Neutrophil (primary cell): ENCODE measurements around the gene BTBD3.

Experiments
- H3K27ac ChIP-seq: fragments of 200-600 bp; sonication (generic); 2 replicates; pipeline ENCODE4 v1.5.1; 2016; ENCODE audit warnings: mild to moderate bottlenecking, moderate library complexity
- H3K27me3 ChIP-seq: fragments of 200-600 bp; sonication (generic); 2 replicates; pipeline ENCODE4 v1.6.0; 2016; ENCODE audit warnings: mild to moderate bottlenecking
- H3K36me3 ChIP-seq: fragments of 200-600 bp; sonication (generic); 2 replicates; pipeline ENCODE4 v1.5.1; 2017
- H3K4me1 ChIP-seq, 2 experiments: fragments of 200-600 bp in 1 of 2; sonication (generic) in 1 of 2; 1 replicate in 1 of 2; 2 replicates in 1 of 2; pipeline versions ENCODE4 v1.5.1 to v1.6.1; 2013 to 2016; ENCODE audit warnings: low read depth in 1 of 2, low read length in 1 of 2, mild to moderate bottlenecking in 1 of 2, moderate library complexity in 1 of 2; ENCODE audit not compliant: control insufficient read depth in 1 of 2, insufficient read depth in 1 of 2
- H3K4me3 ChIP-seq, 2 experiments: fragments of 200-600 bp in 1 of 2; sonication (generic) in 1 of 2; 1 replicate in 1 of 2; 2 replicates in 1 of 2; pipeline ENCODE4 v1.5.1; 2013 to 2016; ENCODE audit warnings: low read depth in 1 of 2, low read length in 1 of 2, mild to moderate bottlenecking in 1 of 2, moderate library complexity in 1 of 2
- H3K9me3 ChIP-seq: fragments of 200-600 bp; sonication (generic); 2 replicates; pipeline ENCODE4 v1.5.1; 2016
- TF ChIP-seq, protein P1 (sequence below): fragments of 200-600 bp; sonication (generic); IDR thresholded peaks from 2 replicates; pipeline ENCODE4 v1.5.1; 2016; ENCODE audit warnings: antibody characterized with exemption

BTBD3 gene

GRCh38 chr20:11918981-11919380, 1.3 kb downstream of the BTBD3 start:
- peaks cover 15% of the 10 kb centered on the region for H3K36me3 ChIP-seq
- TF ChIP-seq, protein P1, sequence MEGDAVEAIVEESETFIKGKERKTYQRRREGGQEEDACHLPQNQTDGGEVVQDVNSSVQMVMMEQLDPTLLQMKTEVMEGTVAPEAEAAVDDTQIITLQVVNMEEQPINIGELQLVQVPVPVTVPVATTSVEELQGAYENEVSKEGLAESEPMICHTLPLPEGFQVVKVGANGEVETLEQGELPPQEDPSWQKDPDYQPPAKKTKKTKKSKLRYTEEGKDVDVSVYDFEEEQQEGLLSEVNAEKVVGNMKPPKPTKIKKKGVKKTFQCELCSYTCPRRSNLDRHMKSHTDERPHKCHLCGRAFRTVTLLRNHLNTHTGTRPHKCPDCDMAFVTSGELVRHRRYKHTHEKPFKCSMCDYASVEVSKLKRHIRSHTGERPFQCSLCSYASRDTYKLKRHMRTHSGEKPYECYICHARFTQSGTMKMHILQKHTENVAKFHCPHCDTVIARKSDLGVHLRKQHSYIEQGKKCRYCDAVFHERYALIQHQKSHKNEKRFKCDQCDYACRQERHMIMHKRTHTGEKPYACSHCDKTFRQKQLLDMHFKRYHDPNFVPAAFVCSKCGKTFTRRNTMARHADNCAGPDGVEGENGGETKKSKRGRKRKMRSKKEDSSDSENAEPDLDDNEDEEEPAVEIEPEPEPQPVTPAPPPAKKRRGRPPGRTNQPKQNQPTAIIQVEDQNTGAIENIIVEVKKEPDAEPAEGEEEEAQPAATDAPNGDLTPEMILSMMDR: no peak
- H3K9me3 ChIP-seq: no peaks in the 10 kb centered on the region
- peaks cover 19 to 30% of the 10 kb centered on the region in 2 experiments for H3K4me1 ChIP-seq
- H3K27ac ChIP-seq: no peak overlapping the region
- H3K27me3 ChIP-seq: no peaks in the 10 kb centered on the region
- H3K4me3 ChIP-seq: no peak overlapping the region

- H3K27ac ChIP-seq: no peak overlapping the region
- TF ChIP-seq, protein P1: no peak
- no peaks in the 10 kb centered on the region for H3K27me3 ChIP-seq
- peaks cover 19 to 30% of the 10 kb centered on the region in 2 experiments for H3K4me1 ChIP-seq
- no peaks in the 10 kb centered on the region for H3K9me3 ChIP-seq
- H3K36me3 ChIP-seq: peaks cover 15% of the 10 kb centered on the region
- H3K4me3 ChIP-seq: no peak overlapping the region
Observed at GRCh38 chr20:11919581-11919980, 1.9 kb downstream of the BTBD3 start.

GRCh38 chr20:11920083-11920482, 2.4 kb downstream of the BTBD3 start:
- H3K9me3 ChIP-seq: no peaks in the 10 kb centered on the region
- H3K4me3 ChIP-seq: no peak overlapping the region
- H3K27me3 ChIP-seq: no peaks in the 10 kb centered on the region
- TF ChIP-seq, protein P1: no peak
- H3K36me3 ChIP-seq: peaks cover 17% of the 10 kb centered on the region
- no peak overlapping the region for H3K27ac ChIP-seq
- H3K4me1 ChIP-seq: peaks cover 19 to 30% of the 10 kb centered on the region in 2 experiments

DNA sequence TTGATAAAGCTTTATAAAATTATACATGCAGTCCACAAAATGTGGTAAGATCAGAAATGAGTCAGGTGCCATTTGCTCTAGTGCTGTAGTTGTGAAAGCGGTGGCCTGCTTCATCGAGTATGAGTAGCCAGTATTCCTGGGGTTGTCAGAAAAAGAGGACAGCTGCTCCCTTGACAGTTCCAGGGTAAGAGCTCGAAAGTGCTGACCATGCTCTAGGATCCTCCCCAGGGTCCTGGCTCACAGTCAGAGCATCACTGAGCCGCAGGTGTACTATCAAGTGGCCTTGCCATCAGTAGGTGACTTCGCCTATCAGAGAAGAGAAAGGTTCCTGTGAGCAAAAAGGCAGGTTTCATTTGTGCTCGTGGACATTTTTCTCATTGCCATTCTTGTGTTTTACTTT, 3.6 kb downstream of the BTBD3 start:
- H3K27me3 ChIP-seq: no peaks in the 10 kb centered on the region
- TF ChIP-seq, protein P1: no peak
- no peaks in the 10 kb centered on the region for H3K9me3 ChIP-seq
- H3K4me3 ChIP-seq: no peak overlapping the region
- no peak overlapping the region for H3K27ac ChIP-seq
- H3K36me3 ChIP-seq: peaks cover 23% of the 10 kb centered on the region
- peaks cover 15 to 23% of the 10 kb centered on the region in 2 experiments for H3K4me1 ChIP-seq

DNA sequence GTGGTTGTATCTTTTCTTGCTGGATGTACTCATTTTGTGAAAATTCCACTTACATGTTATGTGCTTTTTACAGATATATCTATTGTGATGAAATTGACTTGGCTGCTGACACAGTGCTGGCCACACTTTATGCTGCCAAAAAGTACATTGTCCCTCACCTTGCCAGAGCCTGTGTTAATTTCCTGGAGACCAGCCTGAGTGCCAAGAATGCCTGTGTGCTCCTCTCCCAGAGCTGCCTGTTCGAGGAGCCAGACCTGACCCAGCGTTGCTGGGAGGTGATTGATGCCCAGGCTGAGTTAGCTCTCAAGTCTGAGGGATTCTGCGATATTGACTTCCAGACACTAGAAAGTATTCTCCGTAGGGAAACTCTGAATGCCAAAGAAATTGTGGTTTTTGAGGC, 4.9 kb downstream of the BTBD3 start:
- Histone ChIP-seq H3K4me3 (no peak overlapping the region), H3K36me3 (peaks cover 23% of the 10 kb centered on the region), H3K9me3 (no peaks in the 10 kb centered on the region), H3K4me1 (peaks cover 14 to 23% of the 10 kb centered on the region in 2 experiments), H3K27ac (no peak overlapping the region), H3K27me3 (no peaks in the 10 kb centered on the region)
- TF ChIP-seq, protein P1: no peak

DNA sequence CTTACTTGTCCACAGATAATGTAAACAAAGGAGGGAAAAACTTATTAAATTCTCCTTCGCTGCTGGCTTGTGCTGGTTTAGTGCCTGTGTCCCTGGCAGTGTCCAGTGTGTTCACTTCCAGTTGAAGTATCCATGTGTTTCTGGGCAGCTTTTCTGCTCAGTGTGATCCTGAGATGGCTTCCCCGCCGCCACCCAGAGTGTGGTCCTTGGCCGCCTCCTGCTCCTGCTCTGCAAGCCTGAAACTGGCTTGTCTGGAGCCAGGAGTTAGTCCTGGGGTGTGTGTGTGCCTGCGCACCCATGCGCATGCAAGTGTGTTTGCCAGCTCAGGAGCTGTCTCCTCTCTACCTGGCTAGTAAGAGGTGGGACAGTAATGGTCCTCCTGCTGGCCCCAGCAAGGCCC, 7.2 kb downstream of the BTBD3 start:
- H3K9me3 ChIP-seq: no peaks in the 10 kb centered on the region

More for the DNA sequence above, 7.2 kb downstream of the BTBD3 start:
- H3K4me1 ChIP-seq: peaks cover 5 to 9% of the 10 kb centered on the region in 2 experiments
- no peaks in the 10 kb centered on the region for H3K27me3 ChIP-seq
- H3K4me3 ChIP-seq: no peak overlapping the region
- TF ChIP-seq, protein P1: no peak
- H3K27ac ChIP-seq: no peak overlapping the region
- H3K36me3 ChIP-seq: peaks cover 23% of the 10 kb centered on the region
